GM21786 (cell line): ENCODE measurements around the gene SLC15A4.

Experiments
- ATAC-seq: cut with Tn5 transposase; IDR thresholded peaks from one replicate; pipeline ENCODE4 v1.9.1; 2021; ENCODE audit not compliant: unreplicated experiment

SLC15A4 gene

GRCh38 chr12:128794661-128795529 lies 28.9 kb downstream of the SLC15A4 start:
- peak; percentile 25 for ATAC-seq

- no peak for ATAC-seq
Observed at GRCh38 chr12:128793701-128794100, 30.1 kb downstream of the SLC15A4 start.

- ATAC-seq: no peak
Observed at GRCh38 chr12:128792881-128793280, 30.9 kb downstream of the SLC15A4 start.

GRCh38 chr12:128792398-128792797 lies 31.4 kb downstream of the SLC15A4 start:
- ATAC-seq: no peak

- peak; percentile 34 for ATAC-seq
Observed at GRCh38 chr12:128791395-128792322, 32.1 kb downstream of the SLC15A4 start.

- no peak for ATAC-seq
Observed at GRCh38 chr12:128790653-128791373, 32.9 kb downstream of the SLC15A4 start.

- ATAC-seq: peak; percentile 20
Observed at GRCh38 chr12:128790221-128790620, 33.5 kb downstream of the SLC15A4 start.

- ATAC-seq: no peak
Observed at GRCh38 chr12:128789356-128789929, 34.3 kb downstream of the SLC15A4 start.

GRCh38 chr12:128787827-128788226 lies 35.9 kb downstream of the SLC15A4 start:
- no peak for ATAC-seq

GRCh38 chr12:128786741-128787391 lies 36.9 kb downstream of the SLC15A4 start:
- no peak for ATAC-seq

- ATAC-seq: no peak
Observed at GRCh38 chr12:128784030-128784760, 39.6 kb downstream of the SLC15A4 start.

- ATAC-seq: peak; percentile 84
Observed at GRCh38 chr12:128783129-128783574, 40.6 kb downstream of the SLC15A4 start.

- no peak for ATAC-seq
Observed at GRCh38 chr12:128779901-128780300, 43.9 kb downstream of the SLC15A4 start.

GRCh38 chr12:128772249-128772648 lies 51.5 kb downstream of the SLC15A4 start:
- ATAC-seq: no peak

- no peak for ATAC-seq
Observed at GRCh38 chr12:128771681-128772080, 52.1 kb downstream of the SLC15A4 start.

- no peak for ATAC-seq
Observed at GRCh38 chr12:128767518-128767917, 56.2 kb downstream of the SLC15A4 start.

GRCh38 chr12:128766738-128767501 lies 56.8 kb downstream of the SLC15A4 start:
- ATAC-seq: no peak

- ATAC-seq: no peak
Observed at GRCh38 chr12:128763395-128763794, 60.4 kb downstream of the SLC15A4 start.

GRCh38 chr12:128761379-128761790 lies 62.4 kb downstream of the SLC15A4 start:
- ATAC-seq: no peak
